ENCODE data around the gene ZNF592. TPM values are rescaled to one million over a fixed set of nuclear protein-coding genes. Genes with fewer than 3 reads are reported as not detected.

ZNF592 gene
- total RNA-seq, 1 experiment from 2014 or later: 34.6 TPM

- H2BK12ac ChIP-seq (ENCODE audit: insufficient read length, low read depth, low read length): no peak overlapping the region
- peak overlapping the region in 1 of 3 experiments; percentile 84; a peak in 1 of 7 replicates for H3K27ac Mint-ChIP-seq
- WGBS (ENCODE audit: extremely low coverage, insufficient read length, low lambda C conversion rate): no CpG with 5 or more reads among the region's 4 CpGs
- no peaks in the 10 kb centered on the region for H3K9me3 ChIP-seq (ENCODE audit: control insufficient read depth, low read depth, low read length)
- no peak overlapping the region for H3K9ac ChIP-seq (ENCODE audit: extremely low read depth, insufficient read length, low read length)
- peaks cover 5 to 57% (median 33%) of the 10 kb centered on the region in 3 experiments; a peak in 6 of 7 replicates for H3K36me3 Mint-ChIP-seq (ENCODE audit: insufficient read depth in 1 of 3, low read depth in 3 of 3)
- TF ChIP-seq CTCF (conservative IDR thresholded peaks at IDR 0.05): no peak
- H2AK5ac ChIP-seq (ENCODE audit: insufficient read length, low read length): no peak overlapping the region
- H3K79me2 ChIP-seq (ENCODE audit: insufficient read depth, low read length): no peaks in the 10 kb centered on the region
- no peaks in the 10 kb centered on the region for H3K23me2 ChIP-seq (ENCODE audit: insufficient read length, low read depth, low read length, poor library complexity, severe bottlenecking)
- H2BK15ac ChIP-seq (ENCODE audit: low read depth, low read length): no peak overlapping the region
- no peak overlapping the region for H3K4me2 ChIP-seq (ENCODE audit: insufficient read depth, insufficient read length, low read length)
- no peak for DNase-seq
- no peak overlapping the region for H3K4ac ChIP-seq (ENCODE audit: low read depth, low read length)
- no peaks in the 10 kb centered on the region for H3K4me1 Mint-ChIP-seq
- H3K27me3 Mint-ChIP-seq (ENCODE audit: low read depth): no peaks in the 10 kb centered on the region
- no peak overlapping the region for H4K8ac ChIP-seq (replicated peaks; ENCODE audit: insufficient read length, low read depth, low read length)
- no peak overlapping the region for H2BK20ac ChIP-seq (ENCODE audit: low read depth, low read length, poor library complexity, severe bottlenecking)
- no peak overlapping the region for H3K23ac ChIP-seq (ENCODE audit: insufficient read length, low read depth, low read length)
- H2BK5ac ChIP-seq (ENCODE audit: insufficient read length, low read length): no peak overlapping the region
- no peaks in the 10 kb centered on the region for H4K20me1 ChIP-seq (ENCODE audit: control insufficient read depth, insufficient read depth, insufficient read length)
- no peaks in the 10 kb centered on the region for H3K27me3 ChIP-seq (ENCODE audit: insufficient read depth, low read length)
- no peaks in the 10 kb centered on the region for H3K4me1 ChIP-seq (ENCODE audit: insufficient read depth, low read length)
- H2AFZ ChIP-seq (ENCODE audit: low read length): no peak overlapping the region
- H3K27ac ChIP-seq (ENCODE audit: insufficient read length, low read depth, low read length): no peak overlapping the region
- H3K79me1 ChIP-seq (ENCODE audit: insufficient read depth, low read depth, low read length, poor library complexity, severe bottlenecking): no peaks in the 10 kb centered on the region
- H3K14ac ChIP-seq (ENCODE audit: insufficient read depth, low read length): no peak overlapping the region
- H2BK120ac ChIP-seq (ENCODE audit: low read depth, low read length, poor library complexity, severe bottlenecking): no peak overlapping the region
- no peak overlapping the region for H4K91ac ChIP-seq (ENCODE audit: insufficient read length, low read depth, low read length)
- no peaks in the 10 kb centered on the region for H3K9me3 Mint-ChIP-seq
- H3K18ac ChIP-seq (ENCODE audit: insufficient read length, low read depth, low read length): no peak overlapping the region
- no peak overlapping the region for H3T11ph ChIP-seq (ENCODE audit: low read length)
- H3K4me3 Mint-ChIP-seq: no peak overlapping the region
- H3K56ac ChIP-seq (ENCODE audit: insufficient read length, low read depth, low read length): no peak overlapping the region
- no peak overlapping the region for H4K5ac ChIP-seq (ENCODE audit: insufficient read length, low read depth, low read length)
Observed at GRCh38 chr15:84797212-84797611, 48.8 kb downstream of the ZNF592 start.

All from H9 (cell line).